CMK (cell line): ENCODE results near the gene LCN1.
"Not testable (repeated sequence)": the region's sequence is repeated elsewhere in the genome, so short reads cannot be mapped to it uniquely, and the experiment has no call there.

ENCODE experiments used
- DNase-seq: peaks from one replicate; pipeline ENCODE4 v3.0.0-alpha.2; 2010; ENCODE audit warnings: low read depth

LCN1 gene

DNA sequence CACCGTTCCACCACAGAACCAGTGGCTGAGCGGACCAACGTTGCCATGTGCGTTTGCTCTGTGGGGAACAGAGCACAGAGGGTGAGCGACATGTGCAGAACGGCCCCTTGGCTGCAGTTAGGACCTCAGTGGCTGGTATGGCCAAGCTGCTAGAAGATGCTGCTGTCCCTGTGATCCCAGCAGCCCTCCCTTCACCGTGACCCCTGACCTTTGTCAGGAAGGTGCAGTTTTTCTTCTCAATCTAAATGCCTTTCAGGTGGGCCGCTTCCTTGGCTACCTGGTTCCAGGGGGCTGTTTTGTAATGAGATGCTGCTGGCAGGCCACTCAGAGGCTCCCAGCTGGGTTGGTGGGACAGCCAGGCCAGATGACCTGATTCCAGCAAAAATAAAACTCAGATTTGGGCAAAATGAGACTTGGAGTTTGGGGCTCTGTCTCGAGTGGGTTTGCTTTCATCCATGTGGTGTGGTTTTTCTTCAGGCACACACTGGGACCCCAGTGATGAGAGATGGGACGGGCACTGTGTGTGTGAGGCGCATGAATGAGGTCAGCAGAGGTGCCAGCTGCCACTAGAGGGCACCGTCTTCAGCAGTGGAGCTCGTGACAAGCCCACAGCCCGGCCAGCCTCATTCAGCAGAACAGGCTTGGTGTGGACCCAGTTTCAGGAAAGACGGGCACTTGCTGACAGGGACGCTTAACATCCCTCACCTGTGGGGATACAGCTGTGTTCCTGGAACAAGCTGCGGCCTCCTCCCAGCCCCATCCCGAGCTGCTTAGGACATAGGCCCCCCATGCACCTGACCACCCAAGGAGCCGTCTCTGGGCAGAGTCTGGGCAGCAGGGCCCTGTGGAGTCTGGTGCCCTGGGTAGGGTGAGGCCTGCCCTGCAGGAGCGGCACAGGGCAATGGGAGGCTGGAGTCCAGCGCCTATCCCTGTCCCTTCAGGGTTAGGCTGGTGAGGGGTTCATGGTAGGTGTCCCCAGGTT lies 16.7 kb upstream of the LCN1 start:
- peak; percentile 50 for DNase-seq

DNA sequence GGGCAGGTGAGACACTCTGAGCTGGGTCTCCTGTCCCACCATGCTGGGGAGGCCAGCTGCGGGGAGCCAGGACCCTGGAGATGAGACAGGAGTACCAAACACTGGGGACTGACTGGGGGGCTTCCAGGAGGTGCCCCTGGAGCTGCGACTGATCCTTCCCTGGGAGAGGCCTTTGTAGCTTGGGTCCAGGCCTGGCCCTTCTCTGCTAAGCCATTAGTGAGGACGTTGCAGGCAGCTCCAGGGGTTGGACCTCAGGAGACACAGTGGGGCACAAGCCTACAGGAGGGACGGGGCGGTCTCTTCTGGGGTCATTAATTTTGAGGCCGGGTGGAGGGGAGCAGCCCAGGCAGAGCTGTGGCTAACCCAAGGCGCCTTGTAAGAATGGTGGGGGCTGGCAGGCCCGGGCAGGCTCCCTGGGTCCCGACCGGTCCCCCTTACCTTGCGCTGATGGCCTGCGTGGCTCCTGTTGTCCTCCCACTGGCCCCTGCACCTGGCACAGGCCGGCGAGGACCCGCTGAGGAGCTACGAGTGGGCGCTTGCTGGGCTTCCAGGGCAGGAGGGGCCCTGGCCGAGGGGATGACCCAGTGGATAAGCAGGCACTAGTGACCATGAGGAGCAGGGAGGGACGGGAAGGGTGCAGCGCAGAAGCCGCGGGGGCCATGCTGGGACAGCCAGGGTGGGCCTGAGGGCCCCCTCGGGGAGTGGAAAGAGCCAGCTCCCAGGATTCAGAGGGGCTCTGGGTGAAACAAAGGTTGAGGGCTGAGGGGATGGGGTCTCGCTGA lies 15.6 kb upstream of the LCN1 start:
- DNase-seq: no peak

DNA sequence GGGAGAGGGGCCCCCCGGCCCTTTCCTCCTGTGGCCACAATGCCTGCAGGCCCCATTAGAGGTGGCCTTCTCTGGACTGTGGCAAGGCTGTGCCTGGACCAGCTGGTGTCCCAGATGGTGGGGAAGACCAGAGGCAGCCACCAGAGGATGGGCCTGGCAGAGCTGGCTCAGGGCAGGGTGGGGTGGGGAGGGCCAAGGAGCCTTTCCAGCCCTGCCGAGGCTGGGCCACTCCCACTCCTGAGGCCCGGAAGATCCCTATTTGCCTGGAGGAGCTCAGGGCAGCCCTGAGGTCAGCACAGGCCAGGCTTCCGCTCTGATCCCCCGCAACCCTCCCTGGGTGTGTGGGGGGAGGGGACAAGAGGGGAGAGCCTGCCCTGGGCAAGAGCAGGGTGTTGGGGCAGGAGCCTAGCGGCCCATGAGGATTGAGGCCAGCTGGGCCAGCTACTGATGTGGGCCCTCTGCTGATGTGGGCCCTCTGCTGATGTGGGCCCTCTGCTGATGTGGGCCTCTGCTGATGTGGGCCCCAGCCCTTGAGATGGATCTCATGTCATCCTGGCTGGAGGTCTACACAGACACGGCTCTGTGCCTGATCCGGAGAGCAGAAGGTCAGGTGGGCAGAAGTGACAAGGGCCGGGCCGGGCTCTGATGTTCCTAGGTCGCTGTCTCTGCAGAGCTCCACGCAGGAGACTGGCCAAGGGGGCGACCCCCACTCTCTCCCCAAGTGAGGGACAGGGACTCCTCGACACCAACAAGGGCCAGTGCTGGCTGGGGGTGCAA lies 14.7 kb upstream of the LCN1 start:
- DNase-seq: peak; percentile 60

DNA sequence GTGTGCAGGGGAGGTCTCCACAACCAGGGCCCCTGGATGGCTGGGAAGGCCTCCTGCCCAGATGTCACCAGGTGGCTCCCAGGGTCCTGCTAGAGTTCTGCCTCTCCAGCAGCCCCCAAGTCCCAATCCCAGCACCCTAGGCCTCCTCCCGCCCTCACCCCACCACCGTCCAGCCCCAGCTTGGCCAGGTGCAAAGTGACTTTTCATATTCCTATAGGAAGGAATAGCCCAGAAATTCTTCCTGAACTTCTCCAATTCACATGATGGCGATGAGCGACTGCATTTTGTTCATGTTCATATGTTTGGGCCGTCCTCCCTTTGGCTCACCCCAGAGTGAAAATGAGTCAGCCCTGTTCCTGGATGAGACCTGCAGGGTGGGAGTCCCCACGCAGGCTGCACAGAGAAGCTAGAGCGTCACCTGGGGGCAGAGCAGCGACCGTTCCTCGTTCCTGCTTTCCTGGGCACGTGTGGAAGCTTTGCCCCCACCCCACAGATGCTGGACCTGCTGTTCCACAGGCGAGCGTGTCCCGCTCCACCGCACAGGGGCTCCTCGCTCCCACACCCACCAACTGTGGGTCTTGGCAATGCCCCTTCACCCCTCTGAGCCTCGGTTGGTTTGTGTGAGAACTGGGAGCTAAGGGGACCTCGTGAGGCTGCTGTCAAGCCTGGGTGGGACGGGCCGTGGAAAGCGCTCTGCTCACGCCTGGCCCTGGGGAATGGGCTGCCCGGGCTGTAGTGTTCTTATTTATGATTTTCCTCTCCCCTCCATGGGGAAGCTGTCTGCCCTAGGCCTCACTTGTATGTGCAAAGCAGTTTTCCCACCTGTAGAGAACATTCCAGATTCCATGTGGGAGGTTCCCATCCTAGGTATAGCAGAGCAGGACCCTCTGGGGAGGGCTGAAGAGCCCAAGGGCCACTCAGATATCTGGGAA lies 13.9 kb upstream of the LCN1 start:
- no peak for DNase-seq

DNA sequence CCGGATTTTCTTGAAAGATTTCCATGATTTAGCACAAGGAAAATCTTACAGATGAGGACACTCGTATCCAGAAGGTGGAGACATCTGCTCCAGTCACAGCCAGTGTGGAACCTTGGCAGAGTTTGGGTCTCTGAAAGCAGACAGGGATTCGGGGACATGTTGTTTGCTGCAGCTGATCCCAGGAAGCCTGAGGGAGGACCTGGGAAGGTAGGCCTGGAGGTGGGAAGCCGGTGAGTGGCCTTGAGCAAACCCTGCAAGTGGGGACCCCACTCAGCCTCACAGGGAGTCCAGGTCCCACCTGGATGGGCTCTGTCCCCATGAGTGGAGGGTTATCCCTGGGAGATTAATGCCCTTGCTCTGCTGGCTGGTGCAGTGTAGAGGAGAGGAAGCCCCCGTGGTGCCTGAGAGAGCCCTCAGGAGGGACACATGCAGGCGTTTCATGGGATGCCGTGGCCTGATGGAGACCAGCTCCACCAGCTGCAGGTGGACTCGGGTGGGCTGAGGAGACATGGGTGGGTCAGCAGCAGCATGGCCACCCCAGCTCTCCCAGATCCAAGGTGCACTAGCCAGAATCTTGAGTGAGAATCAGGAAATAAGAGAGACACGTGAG lies 12.9 kb upstream of the LCN1 start:
- DNase-seq: no peak

DNA sequence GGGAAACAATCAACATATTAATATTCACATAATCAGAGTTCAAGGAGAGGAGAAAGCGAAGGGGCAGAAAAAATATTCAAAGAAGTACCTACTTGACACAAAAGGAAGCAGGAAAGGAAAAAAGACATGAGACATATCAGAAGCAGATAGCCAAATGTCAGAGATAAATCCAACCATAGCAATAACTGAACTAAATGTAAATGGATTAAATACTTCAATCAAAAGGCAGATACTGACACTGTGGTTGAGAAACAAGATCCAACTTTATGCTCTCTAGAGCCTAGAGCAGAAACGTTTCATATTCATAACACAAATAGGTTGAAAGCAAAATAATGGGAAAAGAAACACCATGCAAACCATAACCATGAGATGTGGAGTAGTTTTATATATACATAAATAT lies 11.8 kb upstream of the LCN1 start:
- DNase-seq: no peak

DNA sequence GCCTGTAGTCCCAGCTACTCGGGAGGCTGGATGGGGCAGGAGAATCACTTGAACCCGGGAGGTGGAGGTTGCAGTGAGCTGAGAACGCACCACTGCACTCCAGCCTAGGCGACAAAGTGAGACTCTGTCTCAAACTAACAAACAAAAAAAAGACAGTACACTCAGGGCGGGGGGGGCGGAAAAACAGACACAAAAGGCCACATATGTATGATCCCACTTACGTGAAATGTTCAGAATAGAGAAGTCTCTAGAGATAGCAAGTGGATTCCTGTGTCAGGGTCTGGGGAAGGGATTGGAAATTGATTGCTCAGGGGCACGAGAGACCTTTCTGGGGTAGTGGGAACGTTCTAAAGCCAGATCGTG lies 9.0 kb upstream of the LCN1 start:
- no peak for DNase-seq

DNA sequence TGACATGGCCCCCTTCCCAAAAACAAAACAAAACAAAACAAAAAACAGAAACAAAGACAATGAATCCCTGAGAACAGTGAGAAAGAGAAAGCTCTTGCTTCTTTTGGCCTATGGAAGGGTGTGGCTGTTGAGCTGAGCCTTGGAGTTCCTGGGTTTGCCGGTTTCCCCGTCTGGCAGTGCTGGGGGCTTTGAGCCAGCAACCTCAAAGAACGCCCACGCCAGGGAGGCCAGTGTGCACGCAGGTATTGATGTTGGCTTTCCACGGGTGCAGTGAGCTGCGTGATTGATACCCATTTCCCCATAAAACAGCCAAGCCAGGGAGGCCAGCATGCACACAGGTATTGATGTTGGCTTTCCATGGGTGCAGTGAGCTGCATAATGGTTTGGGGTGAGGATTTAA lies 8.3 kb upstream of the LCN1 start:
- no peak for DNase-seq

DNA sequence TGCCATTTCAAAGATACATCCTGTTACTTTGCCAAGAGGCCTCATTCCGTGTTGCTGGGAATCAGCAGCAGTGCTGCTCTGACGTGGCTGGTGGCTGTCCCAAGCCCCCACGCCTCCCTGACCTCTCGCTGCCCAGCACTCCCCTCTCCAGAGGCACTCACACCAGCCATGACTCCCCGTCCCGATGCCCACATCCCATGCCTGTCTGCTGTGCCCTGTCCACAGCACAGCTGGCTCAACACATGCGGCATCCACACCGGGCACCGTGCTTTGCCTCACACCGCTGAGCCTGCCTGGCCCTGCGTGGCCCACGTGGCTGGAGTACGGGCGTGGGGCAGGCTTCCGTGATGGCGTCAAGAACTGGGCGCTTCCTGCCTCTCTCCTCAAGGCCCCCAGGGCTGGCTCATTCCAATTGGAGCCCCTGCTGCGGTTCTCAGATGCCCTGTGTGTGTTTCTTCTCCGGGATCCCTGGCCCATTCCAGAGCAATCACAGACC lies 7.8 kb upstream of the LCN1 start:
- no peak for DNase-seq

DNA sequence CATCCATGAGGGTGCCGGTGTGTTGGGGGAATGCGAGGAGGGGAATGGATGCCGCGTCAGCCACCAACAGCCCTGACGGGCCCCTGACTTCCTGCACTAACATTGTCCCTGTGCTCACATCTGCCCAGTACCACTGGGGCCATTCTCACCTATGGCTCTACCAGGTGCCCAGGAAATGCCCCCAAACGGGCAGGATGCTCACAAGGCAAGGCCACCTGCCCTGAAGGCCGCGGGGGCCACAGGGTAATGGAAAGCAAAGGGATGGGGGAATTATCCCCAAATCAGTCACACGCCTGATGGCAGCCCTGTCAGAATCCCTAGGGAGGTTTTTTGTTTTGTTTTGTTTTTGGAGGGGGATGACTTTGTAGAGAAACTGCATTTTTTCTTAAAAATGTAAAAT lies 7.3 kb upstream of the LCN1 start:
- not testable (repeated sequence) for DNase-seq

DNA sequence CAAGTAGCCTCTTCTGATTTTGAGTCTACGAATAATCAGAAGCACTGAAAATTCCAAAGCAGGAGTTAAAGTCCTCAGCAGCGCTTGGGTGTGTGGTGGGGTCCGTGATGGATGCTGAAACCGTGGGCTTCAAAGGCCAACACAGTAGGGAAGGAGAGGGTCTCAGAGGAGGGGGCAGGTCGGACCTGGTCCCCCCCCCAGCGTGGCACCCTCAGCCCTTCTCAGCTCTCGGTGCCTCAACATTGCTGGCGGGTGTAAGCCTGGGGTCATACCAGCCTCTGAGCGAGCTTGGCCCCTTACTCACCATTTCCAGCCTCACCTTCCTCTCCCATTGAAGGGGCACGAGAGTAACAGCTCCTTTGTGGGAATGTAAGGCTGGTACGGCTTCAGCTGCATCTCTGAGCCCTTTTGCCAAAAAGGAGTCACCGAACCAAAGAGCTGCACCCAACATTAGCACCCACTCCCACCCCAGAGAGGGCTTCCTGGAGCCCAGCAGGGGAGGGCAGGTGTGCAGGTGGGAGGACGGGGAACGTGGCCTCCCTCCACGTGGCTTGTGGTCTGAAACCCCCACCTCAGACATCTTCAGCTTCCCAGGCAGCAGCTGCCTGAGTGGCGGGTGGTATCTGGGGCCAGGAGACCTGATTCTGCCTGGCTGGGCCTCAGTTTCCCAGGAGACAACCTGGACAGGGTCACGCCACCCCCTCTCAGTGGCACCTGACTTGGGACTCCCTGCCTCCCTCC lies 6.7 kb upstream of the LCN1 start:
- no peak for DNase-seq

DNA sequence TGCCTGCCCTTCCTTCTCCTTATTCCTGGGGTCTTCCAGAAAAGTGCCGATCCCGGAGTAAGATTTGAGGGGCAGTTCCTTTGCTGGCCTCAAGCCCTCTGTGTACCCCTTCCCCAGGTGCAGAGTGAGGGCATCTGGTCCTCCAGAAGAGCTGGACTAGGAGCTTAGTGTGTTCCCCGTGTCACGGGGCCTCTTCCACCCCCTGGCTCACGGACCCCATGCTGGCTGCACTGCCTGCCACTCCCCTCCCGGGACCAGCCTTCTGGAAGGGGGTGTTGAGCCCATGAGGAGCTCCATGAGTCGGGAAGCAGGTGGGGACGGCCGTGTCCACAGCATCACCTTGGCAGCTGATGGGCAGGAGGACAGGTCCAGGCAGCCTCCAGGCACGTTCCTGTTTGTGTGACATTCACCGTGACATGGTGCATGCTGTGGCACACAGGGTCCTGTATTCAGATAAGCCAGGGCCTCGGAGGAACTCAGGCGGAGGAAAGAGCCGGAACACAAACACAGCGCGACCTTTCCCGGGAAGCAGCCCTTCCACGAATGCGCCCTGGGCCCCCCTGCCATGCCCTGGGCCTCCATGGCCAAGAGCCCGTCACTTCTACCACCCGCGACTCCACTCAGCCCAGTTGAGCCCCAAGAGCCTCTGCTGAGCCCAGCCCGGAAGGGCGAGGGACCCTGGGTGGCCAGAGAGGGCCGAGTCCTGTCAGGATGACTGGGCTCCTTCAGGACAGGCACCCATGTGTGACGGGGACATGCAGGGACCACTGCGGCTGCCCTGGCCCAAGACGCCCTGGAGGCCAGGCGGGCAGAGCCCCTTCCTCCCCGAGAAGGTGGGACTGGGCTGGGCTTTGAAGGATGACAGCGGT lies 5.9 kb upstream of the LCN1 start:
- DNase-seq: no peak

DNA sequence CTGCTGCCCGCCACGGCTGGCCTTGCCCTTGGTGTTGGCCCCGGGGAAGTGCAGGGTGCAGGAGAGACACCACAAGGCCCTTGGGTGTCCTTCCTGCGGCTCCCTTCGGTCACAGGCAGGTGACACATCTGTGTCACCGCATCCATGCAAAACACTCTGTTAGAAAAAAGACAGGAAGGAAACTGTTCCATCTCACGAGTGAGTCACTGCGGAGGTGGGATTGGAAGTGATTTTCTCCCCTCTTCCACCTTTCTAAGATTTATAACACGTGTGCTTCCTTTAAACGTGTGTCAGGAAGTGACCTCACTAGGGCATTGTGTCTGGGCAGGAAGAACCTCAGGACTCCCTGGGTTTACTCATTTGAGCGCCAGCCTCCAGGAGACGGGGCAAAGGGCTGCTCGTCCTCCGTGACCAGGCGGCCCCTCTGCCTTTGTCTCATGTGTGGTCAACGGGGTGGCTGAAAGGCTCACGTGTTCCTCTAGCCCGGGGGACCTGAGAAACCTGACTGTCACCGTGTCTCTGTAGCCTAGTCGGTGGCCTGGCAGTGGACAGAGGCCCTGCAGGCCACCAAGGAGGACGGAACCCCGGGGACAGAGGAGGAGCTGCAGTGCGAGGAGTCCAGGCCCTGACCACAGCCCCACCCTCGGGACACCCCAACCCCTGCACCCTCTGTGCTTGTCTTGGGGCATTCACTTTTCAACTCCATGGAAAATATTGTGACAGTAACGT lies 4.9 kb upstream of the LCN1 start:
- no peak for DNase-seq

DNA sequence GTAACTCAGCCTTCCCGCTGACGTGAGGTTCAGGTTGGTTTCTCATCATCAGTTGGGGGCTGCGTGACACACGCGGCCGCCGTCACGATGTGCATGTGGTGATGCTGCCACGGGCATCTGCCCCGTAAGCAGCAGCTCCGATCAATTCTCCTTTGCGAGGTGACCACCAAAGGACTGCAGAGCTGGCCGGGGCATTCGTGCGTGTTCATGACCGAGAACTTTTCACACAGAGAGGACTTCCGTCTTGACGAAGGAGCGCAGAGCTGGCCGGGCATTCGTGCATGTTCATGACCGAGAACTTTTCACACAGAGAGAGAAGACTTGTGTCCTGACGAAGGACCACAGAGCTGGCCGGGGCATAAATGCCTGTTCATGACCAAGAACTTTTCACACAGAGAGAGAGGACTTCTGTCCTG lies 3.8 kb upstream of the LCN1 start:
- no peak for DNase-seq

DNA sequence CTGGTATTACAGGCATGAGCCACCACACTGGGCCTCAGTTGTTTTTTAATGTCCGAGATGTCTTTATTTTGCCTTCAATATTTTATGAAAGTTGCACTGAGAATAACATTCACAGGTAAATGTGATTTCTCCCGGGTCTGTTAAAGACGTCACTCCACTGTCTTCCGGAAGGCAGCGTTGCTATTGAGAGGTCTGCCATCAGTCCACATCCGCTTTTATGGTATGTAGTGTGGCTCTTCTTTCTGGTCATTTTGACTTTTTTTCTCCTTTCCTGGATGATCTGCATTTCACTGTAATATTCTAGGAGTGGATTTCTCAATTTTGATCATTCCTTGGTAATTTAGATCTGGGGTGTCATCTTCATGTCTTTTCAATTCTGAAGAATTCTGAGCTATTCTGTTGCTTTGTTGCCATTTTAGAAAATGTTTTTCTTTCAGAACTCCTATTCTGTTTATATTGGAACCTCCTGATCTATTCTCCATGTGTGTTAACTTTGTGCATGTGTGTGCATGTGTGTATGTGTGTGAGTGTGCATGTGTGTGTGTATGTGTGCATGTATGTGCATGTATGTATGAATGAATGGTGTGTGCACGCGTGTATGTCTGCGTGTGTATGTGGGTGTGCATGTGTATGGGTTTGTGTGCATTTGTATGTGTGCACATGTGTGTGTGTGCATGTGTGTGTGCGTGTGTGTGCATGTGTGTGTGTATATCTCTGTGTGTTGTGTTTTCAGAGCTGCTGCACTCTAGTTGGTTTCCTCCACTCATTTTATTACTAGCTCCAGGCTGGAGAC lies 1.9 kb upstream of the LCN1 start:
- DNase-seq: no peak

DNA sequence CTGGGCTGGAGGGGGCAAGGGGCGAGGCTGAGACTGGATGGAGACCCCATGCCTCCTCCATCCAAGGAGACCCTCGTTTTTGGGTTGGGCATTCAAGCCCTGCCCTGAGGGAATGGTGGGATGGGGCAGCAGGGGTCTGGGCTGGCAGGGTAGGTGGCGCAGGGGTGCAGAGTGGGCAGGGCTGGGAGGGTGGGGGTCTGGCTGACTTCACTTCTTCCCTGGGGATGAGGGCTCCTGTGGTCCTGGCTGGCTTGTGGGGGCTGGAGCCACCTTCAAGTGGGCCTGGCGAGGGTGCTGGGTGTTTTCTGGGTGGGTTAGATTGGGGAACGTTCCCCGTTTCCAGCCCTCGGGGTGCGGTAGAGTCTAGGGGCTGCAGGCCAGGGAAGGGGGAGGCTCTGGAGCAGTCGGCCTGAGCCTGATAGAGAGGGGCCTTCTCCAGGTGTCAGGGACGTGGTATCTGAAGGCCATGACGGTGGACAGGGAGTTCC lies 412 bp downstream of the LCN1 start:
- DNase-seq: no peak

DNA sequence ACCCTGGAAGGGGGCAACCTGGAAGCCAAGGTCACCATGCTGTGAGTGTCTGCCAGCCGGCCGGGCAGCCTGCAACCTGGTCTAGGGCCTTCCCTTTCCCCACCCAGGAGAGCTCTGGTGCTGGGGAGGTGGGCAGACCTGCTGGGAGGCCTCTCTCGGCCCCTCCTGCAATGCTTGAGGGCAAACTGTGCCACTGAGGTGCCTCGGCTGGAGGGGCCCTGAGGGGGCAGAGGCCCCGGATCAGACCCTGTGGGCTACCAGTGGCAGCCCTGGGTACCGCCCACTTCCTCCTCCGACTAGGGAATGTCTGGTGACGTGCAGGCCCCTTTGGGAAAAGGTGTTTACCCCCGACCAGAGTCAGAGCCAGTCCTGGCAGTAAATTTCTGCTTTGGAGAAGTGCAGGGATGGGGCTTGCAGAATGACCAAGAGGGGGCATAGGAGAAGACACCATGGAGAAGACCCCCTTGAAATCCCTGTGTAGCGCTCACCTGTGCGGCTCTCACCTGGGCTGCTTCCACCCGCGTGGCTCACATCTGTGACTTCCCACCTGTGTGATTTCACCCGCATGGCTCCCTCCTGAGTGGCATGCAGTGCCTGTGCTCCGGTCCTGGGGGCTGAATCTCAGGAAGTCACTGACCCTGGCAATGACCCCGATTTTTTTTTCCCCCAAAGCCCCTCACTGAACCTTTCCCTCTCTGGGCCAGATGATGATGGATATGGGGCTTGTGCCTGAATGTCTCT lies 1.1 kb downstream of the LCN1 start:
- DNase-seq: no peak
